Fibroblast of lung (primary cell): ENCODE results near the gene SLC23A1. TPM values are rescaled to one million over a fixed set of nuclear protein-coding genes. Genes with fewer than 3 reads are reported as not detected.

Experiments
- DNase-seq, 2 donors: peaks; one replicate each; pipeline versions ENCODE4 v3.0.0 to v3.0.0-alpha.2; 2010; ENCODE audit warnings: low read depth in 2 of 2
- H2AFZ ChIP-seq: 2 replicates; pipeline ENCODE4 v1.5.1; 2012; ENCODE audit warnings: low read length, control low read depth, inconsistent platforms
- H3K27ac ChIP-seq: 2 replicates; pipeline ENCODE4 v1.5.1; 2011; ENCODE audit warnings: low read length, control low read depth; ENCODE audit not compliant: insufficient read depth
- H3K27me3 ChIP-seq: 2 replicates; pipeline ENCODE4 v1.5.1; 2011; ENCODE audit warnings: mild to moderate bottlenecking, low read length; ENCODE audit not compliant: control insufficient read depth, insufficient read depth
- H3K36me3 ChIP-seq: 2 replicates; pipeline ENCODE4 v1.5.1; 2011; ENCODE audit warnings: low read length; ENCODE audit not compliant: control insufficient read depth, insufficient read depth
- H3K4me1 ChIP-seq: 2 replicates; pipeline ENCODE4 v1.5.1; 2011; ENCODE audit warnings: low read length; ENCODE audit not compliant: control insufficient read depth, insufficient read depth; ENCODE audit errors: extremely low read depth
- H3K4me2 ChIP-seq: 2 replicates; pipeline ENCODE4 v1.5.1; 2011; ENCODE audit warnings: low read length, control low read depth; ENCODE audit not compliant: insufficient read depth; ENCODE audit errors: extremely low read depth
- H3K4me3 ChIP-seq, 4 experiments: fragments of 200-600 bp in 1 of 4; sonication (generic) in 1 of 4; replicated peaks in 1 of 4; 2 replicates each; pipeline ENCODE4 v1.5.1; 2011 to 2016; ENCODE audit warnings: low read length in 4 of 4, low read depth in 3 of 4, mild to moderate bottlenecking in 3 of 4, control low read depth in 2 of 4, inconsistent platforms in 1 of 4, mixed read lengths in 1 of 4; ENCODE audit not compliant: insufficient read depth in 1 of 4; ENCODE audit errors: control extremely low read depth in 1 of 4
- H3K79me2 ChIP-seq: 2 replicates; pipeline ENCODE4 v1.5.1; 2012; ENCODE audit warnings: mild to moderate bottlenecking, low read length, inconsistent platforms; ENCODE audit not compliant: control insufficient read depth, insufficient read depth
- H3K9ac ChIP-seq: 2 replicates; pipeline ENCODE4 v1.5.1; 2011; ENCODE audit warnings: mild to moderate bottlenecking, low read length, control low read depth; ENCODE audit not compliant: insufficient read depth
- H3K9me3 ChIP-seq: 2 replicates; pipeline ENCODE4 v1.5.1; 2012; ENCODE audit warnings: low read depth, low read length; ENCODE audit not compliant: control insufficient read depth, insufficient read depth
- H4K20me1 ChIP-seq: 2 replicates; pipeline ENCODE4 v1.5.1; 2011; ENCODE audit warnings: low read length; ENCODE audit not compliant: control insufficient read depth, insufficient read depth; ENCODE audit errors: extremely low read depth
- CTCF ChIP-seq, 2 donors: IDR thresholded peaks in 1 of 2; conservative IDR thresholded peaks in 1 of 2; 1 replicate in 1 of 2; 2 replicates in 1 of 2; pipeline ENCODE4 v1.5.1; 2011 to 2012; ENCODE audit warnings: low read length in 2 of 2, control low read depth in 1 of 2, inconsistent platforms in 1 of 2, low read depth in 1 of 2, mild to moderate bottlenecking in 1 of 2
- EZH2 ChIP-seq: IDR thresholded peaks from 2 replicates; pipeline ENCODE4 v1.5.1; 2012; ENCODE audit warnings: low read length, control low read depth, mild to moderate bottlenecking; ENCODE audit errors: missing control alignments
- polyA plus RNA-seq, 2 donors: library from polyadenylated mRNA; depleted of rRNA in 1 of 2; stranded (reverse) in 1 of 2; unstranded in 1 of 2; fragments of >200 nt; gene quantifications; 2 replicates each; pipeline ENCODE4 v1.2.1, GENCODE V29; 2011 to 2012; ENCODE audit warnings: missing spikeins in 1 of 2
- total RNA-seq: library from RNA; depleted of rRNA; stranded (reverse); fragments of >200 nt; gene quantifications from 2 replicates; pipeline ENCODE4 v1.2.1, GENCODE V29; 2014

The SLC23A1 gene
- total and polyA plus RNA-seq, 2 donors (not counting 1 experiment from before 2014, with no cell fraction given): not detected

DNA sequence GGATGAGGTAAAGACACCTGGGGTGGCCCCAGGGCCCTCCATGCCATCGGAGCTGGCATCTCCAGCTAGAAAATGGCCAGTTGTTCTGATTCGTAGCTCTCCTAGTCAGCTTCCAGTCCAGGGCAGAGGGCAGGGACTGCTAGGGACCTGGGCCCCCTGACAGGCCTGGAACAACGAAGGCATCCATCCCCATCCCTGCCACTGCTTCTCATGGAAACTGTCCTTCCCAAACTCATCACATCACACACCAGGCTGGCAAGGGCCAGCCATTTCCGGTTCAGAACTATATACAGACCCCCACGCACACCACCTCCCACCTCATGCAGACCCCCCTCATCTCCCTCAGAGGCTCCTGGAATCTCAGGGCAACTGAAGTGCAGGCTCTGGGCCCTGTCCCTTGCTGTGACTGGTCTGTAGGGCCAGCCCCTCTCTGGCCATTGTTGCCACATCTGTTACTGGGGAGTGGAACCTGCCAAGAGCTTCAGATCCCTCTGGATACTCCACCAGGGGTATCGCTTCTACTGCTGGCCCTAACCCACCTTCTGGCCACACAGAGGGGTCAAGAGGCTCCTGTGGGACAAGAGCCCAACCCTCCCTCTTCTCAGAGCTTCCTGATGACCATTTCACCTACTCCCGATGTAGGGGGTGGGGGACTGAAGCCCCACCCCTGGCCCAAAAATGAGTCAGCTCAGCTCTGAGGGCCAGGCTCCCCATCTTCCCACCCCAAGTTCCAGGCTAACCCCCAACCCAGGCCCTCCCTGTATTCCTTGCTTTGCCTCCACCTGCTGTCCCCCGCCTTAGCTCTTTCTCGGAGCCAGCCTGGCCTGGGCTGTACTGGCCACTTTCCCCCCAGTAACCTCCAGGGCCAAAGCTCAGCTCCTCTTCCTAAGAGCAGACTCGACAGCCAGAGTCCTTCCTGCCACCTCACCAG lies 7.8 kb upstream of the SLC23A1 start:
- H3K4me3 ChIP-seq: no peak overlapping the region

DNA sequence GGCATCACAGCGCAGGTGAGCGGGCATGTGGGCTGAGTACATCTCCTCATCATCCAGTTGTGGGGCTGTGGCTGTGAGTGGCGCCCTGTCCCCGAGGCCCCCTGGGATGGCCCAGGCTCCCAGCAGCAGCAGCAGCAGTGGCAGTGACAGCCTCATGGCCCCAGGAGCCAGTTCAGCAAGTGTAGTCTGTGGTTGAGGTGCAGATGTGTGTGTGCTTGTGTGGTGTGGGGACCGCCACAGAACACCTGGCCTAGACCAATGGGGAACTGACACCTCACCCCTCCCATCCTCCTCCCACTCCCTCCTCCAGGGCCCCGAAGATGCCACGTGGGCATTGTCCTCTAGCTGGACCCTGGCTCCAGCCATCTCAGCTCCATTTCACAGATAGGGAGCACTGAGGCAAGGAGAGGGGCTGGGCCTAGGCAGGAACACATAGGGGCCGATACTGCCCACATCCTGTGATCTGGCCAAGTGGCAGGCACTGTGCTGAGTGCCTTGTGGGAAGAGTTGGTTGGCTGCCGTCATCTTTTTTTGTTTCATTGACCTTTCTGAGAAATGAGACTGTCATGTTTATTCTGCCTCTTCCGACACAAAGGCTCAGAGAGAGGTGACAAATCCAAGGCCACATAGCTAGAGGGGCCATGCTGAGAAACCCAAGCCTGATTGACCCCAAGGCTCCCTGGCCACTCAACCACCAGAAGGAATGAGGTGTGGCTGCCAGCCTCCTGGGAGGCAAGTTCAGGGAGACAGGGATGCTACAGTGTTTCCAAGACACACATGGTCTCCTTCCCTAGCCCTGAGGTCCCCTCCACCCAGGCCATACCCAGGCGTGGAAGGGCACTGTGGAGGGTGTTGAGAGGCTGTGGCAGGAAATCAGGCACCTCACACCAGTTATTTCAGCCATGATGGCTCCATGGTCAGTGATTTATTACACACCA lies 6.9 kb upstream of the SLC23A1 start, which contains the start of gene MZB1:
TSS of gene MZB1 (minus strand) at position 213 of the 938 bp plus-strand sequence. CDS start at position 156, 57 bp downstream.
- no peak for TF ChIP-seq EZH2
- no peak for TF ChIP-seq CTCF (conservative IDR thresholded peaks at IDR 0.05 in 1 of 2, IDR thresholded peaks at IDR 0.05 in 1 of 2; ENCODE audit: low read depth in 1 of 2, low read length in 2 of 2)
- Histone ChIP-seq H3K27me3 (peaks cover 8% of the 10 kb centered on the region), H4K20me1 (no peaks in the 10 kb centered on the region), H3K4me3 (no peak within 1 kb of the TSS), H3K79me2 (no peaks in the 10 kb centered on the region), H3K9ac (no peak within 1 kb of the TSS), H3K36me3 (no peaks in the 10 kb centered on the region), H3K27ac (no peak within 1 kb of the TSS), H3K4me2 (no peak within 1 kb of the TSS), H3K9me3 (no peaks in the 10 kb centered on the region), H3K4me1 (no peaks in the 10 kb centered on the region), H2AFZ (no peak within 1 kb of the TSS)
- DNase-seq: no peak

More for the DNA sequence above, 7.8 kb upstream of the SLC23A1 start:
- Histone ChIP-seq H3K9me3 (no peaks in the 10 kb centered on the region), H4K20me1 (no peaks in the 10 kb centered on the region), H3K36me3 (no peaks in the 10 kb centered on the region), H3K27ac (no peak overlapping the region), H3K4me2 (no peak overlapping the region), H3K4me1 (peaks cover 8% of the 10 kb centered on the region), H3K79me2 (no peaks in the 10 kb centered on the region), H3K9ac (no peak overlapping the region), H3K27me3 (peaks cover 11% of the 10 kb centered on the region), H2AFZ (no peak overlapping the region)
- DNase-seq: no peak
- TF ChIP-seq CTCF (conservative IDR thresholded peaks at IDR 0.05 in 1 of 2, IDR thresholded peaks at IDR 0.05 in 1 of 2; ENCODE audit: low read depth in 1 of 2, low read length in 2 of 2) (no peak), EZH2 (no peak)
